NCI-H1694 (cell line): Measurements from ENCODE around the gene XXYLT1.
"Not testable (repeated sequence)": the region's sequence is repeated elsewhere in the genome, so short reads cannot be mapped to it uniquely, and the experiment has no call there.

ENCODE experiments used
- DNase-seq: peaks from one replicate; lab custom pipeline; 2025; lab: John Stamatoyannopoulos, UW

Gene XXYLT1

DNA sequence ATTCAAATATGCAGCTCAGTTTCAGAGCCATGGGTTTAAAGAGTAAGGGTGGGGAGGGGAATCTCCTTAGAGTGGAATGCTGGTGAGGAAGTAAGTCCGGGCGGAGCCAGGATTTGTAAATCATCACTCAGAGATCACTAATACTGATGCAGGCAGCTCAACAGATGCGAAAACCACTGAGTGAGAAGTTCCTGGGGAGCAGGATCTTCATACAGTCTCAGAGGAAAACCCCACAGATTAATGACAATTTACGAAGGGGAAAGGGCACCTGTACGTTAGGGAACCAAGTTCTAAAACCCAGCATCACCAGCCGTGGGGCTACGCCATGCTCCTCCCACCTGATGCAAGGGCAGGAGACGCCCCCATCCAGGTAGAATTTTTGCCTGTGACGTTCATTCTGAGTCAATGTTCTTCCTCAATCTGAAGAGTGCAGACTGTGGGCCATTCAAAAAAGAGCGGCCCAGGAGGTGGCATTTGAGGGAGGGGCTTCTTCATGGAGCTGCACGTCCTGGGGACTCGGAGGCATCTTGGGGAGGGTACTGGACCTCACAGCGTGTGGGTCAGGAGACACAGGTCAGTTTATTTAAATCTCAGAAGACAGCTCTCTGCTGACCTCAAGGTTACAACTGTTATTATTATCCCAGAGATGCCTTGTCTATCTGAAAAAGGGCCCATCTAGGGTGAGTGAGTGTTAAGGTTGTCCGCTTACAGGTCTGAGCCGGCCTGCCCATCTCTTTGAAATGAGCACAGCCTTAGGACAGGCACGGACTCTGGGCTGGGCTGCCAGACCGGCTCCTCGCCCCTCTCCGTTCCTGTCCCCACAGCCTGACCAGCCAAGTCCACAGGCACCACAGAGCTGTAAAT lies 228.0 kb downstream of the XXYLT1 start:
- no peak for DNase-seq

- no peak for DNase-seq
Observed at GRCh38 chr3:195041871-195042742, 228.9 kb downstream of the XXYLT1 start.

DNA sequence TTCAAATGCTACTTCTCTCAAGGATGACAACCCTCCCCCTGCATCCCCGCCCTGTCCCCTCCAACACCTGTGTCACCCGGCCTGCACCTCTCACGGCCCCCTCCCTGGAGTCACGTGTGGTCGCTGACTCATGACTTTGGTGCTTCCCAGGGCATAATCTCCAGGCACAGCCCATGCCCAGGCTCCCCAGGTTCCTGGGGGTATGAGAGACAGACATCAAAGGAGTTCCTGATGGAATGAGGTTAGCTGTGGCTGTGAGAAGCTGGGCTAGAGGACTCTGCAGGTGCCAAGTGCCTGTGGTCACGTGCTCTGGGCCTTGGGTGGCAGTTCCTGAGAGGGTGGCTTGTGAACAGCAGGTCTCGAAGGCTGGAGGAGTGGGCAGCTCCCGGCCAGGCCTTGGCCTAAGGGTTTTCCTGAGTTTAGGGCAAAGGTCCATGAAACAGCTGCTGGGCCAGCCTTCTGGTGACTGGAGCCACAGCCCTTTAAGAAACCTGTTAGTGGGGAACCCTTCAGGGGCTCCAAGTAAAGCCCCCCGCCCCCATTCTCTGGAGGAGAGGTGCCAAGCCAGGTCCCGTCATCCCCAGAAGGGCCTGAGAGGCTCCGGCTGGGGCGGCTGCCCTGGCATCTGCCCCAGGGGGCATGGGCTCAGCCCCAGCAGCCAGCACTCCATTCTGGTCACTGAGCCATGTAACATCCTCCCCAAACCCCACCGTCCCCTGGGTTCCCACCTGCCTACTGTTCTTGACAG lies 230.0 kb downstream of the XXYLT1 start:
- DNase-seq = no peak

DNA sequence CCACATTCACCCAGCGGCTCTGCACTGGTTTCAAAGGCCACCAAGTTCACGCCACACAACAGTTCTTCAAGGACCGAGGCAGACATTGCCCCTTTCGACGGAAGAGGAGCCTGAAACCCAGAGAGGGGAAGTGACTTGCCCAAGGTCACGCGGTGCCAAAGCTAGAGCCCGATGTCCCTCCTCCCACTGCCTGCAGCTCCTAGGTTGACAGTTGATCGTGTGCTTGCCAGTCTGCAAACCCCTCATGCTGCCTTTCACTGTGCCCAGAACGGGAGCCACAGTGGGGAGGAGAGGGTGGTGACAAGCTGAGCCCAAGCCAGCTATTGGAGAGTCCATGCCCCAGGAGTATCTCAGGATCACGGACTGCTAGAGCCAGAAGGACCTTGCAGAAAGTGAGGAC lies 230.9 kb downstream of the XXYLT1 start:
- DNase-seq = no peak

DNA sequence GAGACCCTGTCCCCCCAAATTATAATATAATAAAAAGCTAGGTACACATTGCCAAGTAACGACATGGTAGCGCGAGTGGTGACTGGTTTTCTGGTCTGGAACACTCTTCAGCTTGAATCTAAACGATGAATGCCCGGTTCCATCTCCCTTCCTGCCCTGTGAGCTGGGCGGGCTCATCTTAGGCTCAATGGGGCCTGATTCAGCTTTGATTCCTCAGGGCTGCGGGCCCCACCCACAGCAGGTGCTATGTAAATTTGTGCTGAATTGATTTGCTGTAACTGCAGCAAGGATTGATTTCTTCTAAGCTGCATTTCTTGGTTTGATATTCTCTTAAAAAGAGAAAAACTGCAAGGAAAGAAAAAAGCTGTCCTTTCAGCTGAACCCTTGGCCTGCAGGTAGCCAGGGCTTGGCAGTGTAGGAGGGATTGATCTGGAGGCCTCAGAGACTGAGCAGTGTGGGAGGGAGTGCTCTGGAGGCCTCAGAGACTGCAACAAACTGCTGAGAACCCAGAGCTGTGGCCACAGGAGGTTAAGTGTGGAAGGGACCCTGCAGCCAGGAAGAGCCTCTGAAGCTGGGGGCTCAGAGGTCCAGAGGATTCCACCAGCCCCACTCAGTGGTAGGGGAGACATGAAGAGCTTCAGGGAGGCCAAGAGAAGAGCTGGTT lies 231.6 kb downstream of the XXYLT1 start:
- no peak for DNase-seq

DNA sequence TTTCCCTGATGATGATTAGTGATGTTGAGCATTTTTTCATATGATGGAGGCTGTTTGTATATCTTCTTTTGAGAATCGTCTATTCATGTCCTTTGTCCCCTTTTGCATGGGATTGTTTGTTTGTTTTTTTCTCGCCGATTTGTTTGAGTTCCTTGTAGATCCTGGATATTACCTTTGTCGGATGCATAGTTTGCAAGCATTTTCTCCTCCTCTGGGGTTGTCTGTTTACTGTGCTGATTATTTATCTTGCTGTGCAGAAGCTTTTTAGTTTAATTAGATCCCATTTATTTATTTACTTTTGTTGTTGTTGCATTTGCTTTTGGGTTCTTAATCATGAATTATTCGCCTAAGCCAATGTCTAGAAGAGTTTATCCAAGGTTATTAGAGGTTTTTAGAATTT lies 232.8 kb downstream of the XXYLT1 start:
- no peak for DNase-seq

DNA sequence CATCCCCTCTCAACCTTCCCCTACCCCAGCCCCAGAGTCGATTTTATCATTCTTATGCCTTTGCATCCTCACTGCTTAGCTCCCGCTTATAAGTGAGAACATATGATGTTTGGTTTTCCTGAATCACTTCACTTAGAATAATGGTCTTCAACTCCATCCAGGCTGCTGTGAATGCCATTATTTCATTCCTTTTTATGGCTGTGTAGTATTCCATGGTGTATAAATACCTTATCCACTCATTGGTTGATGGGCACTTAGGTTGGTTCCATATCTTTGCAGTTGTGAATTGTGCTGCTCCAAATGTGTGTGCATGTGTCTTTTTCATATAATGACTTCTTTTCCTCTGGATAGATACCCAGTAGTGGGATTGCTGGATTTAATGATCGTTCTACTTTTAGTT lies 233.4 kb downstream of the XXYLT1 start:
- not testable (repeated sequence) for DNase-seq

- DNase-seq = no peak
Observed at GRCh38 chr3:195036974-195037373, 234.0 kb downstream of the XXYLT1 start.

DNA sequence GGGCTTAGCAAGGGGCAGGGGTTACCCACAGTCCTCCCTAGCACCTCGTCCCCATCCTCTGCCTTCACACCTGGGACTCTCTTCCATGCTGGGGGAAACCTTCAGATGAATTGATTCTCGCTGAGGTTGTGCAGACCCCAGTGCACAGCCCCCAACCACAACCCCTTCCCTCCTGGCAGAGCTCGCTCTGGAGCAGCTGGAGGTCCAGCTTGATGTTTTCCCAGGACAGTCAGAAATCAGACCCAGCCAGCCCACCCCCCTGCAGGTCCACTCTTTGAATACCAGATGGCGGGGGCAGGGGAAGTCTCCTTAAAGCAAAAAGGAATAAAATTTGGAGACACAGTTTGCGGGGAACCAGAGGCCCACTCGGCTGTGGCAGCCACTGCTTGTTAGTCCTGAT lies 234.4 kb downstream of the XXYLT1 start:
- no peak for DNase-seq

DNA sequence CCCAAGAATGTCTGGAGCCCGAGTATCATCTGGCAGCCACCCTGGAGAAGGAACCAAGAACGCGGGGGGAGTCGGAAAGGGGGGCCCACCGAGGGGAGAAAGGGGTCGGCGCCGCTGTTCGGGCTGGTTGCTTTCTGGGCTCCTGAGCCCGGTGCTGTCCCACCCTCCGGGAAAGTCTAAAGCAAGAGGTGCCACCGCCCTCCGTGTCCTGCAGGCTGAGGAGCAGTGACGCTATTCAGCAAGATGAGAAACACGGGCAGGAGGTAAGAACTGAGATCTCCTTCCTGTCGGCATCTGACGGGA lies 234.8 kb downstream of the XXYLT1 start:
- no peak for DNase-seq

DNA sequence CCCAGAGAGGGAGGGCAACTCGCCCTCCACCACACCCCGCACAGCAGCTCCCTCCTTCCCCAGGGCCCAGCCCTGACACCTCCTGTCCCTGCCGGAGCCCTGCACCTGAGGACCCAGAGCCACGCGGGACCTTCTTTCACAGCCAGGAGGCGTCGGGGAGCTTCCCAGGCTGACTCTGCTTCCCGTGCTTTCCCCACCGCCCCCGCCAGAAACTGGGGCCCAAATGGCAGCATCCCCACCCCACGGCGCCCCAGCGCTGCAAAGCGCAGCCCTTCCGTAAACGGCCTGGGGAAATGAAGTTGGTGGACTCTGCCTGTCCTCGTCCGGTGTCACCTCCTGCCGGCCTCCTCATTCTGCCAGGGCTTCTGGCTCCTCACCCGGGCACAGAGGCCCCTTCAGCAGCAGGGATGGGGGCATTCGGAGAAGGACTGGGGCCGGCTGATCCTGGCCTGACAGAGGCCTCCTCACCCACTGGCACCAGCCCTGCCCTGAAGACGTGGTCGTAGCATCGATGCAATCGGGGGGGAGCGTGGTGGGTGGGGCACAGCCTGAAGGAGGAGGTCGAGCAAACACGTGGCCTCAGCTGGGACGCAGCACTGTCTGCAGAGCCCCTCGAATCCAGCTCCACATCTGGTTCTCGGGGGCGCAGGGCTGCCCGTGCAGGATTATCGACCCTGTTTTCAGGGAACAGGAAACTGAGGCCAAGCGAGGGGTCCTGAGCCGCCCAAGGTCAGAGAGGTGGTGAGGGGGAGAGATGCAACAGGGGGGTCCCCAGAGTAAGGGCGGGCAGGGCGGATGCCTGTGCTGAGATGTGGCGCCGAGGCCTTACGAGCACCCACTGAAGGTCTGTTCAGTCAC lies 235.4 kb downstream of the XXYLT1 start:
- DNase-seq = no peak

DNA sequence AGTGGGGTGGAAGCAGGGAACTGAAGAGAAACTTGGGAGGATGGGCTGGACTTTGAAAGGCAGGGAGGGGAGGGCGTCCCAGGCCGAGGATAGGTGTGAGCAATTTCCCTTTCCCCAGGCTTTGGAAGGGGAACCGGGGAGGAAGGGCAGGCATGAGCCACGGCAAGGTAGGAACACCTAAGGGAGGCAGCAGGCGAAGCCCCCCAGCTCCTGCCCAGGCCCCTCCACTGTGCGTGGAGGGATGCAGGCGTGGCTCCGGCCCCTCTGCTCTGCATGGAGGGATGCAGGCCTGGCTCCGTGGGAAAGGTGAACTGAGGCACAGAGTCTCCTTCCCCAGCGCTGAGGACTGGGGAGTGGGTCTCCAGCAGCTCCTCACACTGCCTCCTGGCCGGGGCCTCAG lies 236.4 kb downstream of the XXYLT1 start:
- DNase-seq = no peak

GRCh38 chr3:195034101-195034500 lies 236.9 kb downstream of the XXYLT1 start:
- DNase-seq = no peak

DNA sequence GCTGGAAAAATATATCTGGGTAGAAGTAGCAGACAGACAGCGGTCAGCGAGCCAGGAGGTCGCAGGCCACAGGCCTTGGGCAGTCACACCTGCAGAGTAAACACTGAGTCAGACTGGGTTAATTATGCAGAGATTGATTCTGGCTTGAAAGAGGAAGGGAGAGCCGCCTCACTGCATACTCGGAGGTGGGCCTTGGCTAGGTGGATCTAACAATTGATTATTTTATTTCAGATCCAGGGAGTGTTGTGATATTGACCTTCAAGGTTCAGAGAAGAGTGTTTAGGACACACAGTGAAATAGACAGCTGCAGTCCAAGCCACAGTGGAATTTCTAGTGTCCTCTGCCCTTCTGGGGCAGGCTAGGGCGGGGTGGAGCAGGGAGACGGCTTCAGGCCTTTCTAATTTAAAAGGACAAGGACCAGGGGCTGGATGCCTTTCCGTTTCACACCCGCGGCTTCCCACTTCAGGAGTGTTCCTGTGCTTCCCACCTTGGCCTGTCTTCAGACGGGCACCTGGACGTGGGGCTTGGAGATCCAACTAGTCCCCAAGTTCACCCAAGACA lies 237.3 kb downstream of the XXYLT1 start:
- no peak for DNase-seq

- no peak for DNase-seq
Observed at GRCh38 chr3:195032955-195033354, 238.0 kb downstream of the XXYLT1 start.

GRCh38 chr3:195032106-195032759 lies 238.7 kb downstream of the XXYLT1 start:
- no peak for DNase-seq

GRCh38 chr3:195031574-195032003 lies 239.4 kb downstream of the XXYLT1 start:
- no peak for DNase-seq

DNA sequence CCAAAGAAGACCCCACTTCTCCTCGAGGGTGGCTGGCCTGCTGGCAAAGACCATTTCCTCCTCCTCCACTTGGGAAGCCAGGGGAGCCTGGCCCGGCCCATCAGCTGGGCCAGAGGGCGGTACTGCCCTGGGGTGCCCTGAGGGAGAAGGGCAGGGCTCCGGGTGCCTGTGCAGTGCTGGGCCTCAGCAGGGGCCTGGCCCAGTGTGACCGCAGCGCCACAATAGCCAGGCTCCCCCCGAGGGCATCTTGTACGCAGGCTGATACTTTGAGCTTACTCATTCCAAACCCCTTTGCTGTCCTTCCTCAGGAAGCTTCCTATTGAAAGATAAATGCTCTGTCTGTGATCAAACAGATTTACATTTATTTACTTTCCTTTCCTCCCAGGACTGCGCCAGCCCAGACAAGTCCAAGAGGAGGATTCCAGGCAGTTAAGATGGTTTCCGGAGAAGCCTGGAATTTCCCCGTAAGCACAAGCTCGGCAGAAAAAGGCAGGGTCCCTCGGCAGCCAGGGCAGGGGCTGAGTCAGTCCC lies 240.1 kb downstream of the XXYLT1 start:
- DNase-seq = no peak

- no peak for DNase-seq
Observed at GRCh38 chr3:195028877-195029606, 241.9 kb downstream of the XXYLT1 start.
